Upper lobe of left lung (tissue), 4 donors: Measurements from ENCODE around the gene LRRC10B.

Experiments used
- CTCF ChIP-seq, 6 experiments: fragments of 450-650 bp in 4 of 6; fragments of 200-600 bp in 2 of 6; sonication (generic) in 2 of 6; IDR thresholded peaks; one replicate each; pipeline ENCODE4 v1.5.1; 2016 to 2019; ENCODE audit warnings: antibody characterized with exemption in 6 of 6
- EP300 ChIP-seq, 4 donors: sonication (generic); formaldehyde crosslinking; IDR thresholded peaks; one replicate each; pipeline ENCODE4 v1.5.1; 2017; ENCODE audit warnings: antibody characterized with exemption in 4 of 4, control low read depth in 2 of 4
- POLR2A ChIP-seq, 4 donors: fragments of 450-650 bp; IDR thresholded peaks; one replicate each; pipeline ENCODE4 v1.5.1; 2016 to 2017; ENCODE audit warnings: antibody characterized with exemption in 4 of 4, mild to moderate bottlenecking in 2 of 4
- POLR2AphosphoS5 ChIP-seq, 2 donors: sonication (generic); formaldehyde crosslinking; IDR thresholded peaks; one replicate each; pipeline ENCODE4 v1.5.1; 2017; ENCODE audit warnings: antibody characterized with exemption in 2 of 2

DNA sequence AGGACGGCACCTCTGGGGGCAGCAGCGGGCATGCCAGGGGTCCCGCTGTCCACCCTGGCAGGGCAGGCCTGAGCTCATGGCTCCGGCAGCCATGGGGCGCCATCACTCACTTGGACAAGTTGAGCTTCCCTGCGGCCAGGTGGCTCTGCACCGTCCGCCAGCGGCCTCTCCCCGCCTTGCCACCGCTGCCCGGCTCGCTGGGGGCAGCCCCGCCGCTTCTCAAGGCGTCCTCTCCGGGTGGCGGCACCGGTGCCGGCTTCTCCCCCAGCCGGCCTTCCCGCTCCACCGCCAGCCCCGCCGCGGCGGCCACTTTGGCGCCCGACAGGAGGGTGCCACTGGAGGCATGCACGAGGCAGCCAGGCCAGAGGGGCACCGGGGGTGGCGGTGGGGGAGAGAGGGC is 37.4 kb downstream of the LRRC10B start:
- TF ChIP-seq POLR2A (IDR thresholded peaks at IDR 0.05): no peak
- TF ChIP-seq EP300 (IDR thresholded peaks at IDR 0.05): no peak
- no peak for TF ChIP-seq CTCF (IDR thresholded peaks at IDR 0.05)
- TF ChIP-seq POLR2AphosphoS5 (IDR thresholded peaks at IDR 0.05): no peak
